Measurements from ENCODE around the gene ACADVL. TPM values are rescaled to one million over a fixed set of nuclear protein-coding genes. Genes with fewer than 3 reads are reported as not detected.
A peak's percentile ranks its signal among the peaks of the same experiment; 100 is the strongest.
"Not testable (repeated sequence)": the region's sequence is repeated elsewhere in the genome, so short reads cannot be mapped to it uniquely, and the experiment has no call there.

Gene ACADVL
- total RNA-seq, 1 donor: 191 TPM

DNA sequence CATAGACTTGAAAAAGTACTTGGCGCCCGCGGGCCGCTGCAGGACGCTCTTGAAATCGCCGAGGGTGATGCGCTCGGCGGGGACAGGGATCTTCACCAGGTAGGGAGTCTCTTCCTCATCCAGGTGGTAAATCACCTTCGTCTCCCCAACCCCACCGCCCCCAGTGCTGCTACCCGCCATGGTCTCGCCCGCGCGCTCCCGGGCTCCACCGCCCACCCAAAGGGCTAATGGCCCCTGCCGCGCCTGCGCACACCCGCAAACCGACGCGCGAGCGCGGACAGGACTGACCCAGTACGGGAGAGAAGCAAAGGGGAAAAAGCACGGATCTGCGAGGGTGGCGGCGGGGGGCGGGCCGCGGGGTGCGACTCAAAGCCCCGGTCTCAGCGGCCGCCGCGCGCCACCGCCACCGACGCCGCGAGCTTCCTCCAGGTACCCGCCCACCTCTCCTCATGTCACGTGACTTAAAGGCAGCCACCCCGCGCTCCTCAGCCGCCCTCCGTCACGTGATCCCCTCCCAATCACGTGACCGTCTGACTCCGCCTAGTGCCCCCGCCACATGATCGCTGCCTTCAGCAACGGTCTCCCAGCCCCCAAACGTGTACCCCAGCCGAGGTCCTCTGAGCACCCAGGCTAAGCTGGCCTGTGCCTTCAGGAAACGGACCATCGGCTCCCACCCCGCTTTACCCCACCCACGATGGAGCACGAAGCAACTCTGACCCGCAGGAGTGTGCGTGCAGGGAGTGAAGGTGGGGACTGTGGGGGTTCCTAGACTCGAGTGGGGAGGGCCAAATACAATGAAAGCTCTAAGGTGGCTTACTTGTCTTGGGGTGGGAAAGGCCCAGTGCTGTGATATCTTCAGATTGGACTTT, 14.6 kb downstream of the ACADVL start, which contains the start of gene DVL2:
Gene DVL2 (minus strand): TSS at position 435 of the 869 bp plus-strand sequence. CDS start 255 bp downstream, at position 180.
- peak; percentile 90 to 96 (median 95) for DNase-seq (ENCODE audit: low read depth in 2 of 3, low spot score in 2 of 3)

DNA sequence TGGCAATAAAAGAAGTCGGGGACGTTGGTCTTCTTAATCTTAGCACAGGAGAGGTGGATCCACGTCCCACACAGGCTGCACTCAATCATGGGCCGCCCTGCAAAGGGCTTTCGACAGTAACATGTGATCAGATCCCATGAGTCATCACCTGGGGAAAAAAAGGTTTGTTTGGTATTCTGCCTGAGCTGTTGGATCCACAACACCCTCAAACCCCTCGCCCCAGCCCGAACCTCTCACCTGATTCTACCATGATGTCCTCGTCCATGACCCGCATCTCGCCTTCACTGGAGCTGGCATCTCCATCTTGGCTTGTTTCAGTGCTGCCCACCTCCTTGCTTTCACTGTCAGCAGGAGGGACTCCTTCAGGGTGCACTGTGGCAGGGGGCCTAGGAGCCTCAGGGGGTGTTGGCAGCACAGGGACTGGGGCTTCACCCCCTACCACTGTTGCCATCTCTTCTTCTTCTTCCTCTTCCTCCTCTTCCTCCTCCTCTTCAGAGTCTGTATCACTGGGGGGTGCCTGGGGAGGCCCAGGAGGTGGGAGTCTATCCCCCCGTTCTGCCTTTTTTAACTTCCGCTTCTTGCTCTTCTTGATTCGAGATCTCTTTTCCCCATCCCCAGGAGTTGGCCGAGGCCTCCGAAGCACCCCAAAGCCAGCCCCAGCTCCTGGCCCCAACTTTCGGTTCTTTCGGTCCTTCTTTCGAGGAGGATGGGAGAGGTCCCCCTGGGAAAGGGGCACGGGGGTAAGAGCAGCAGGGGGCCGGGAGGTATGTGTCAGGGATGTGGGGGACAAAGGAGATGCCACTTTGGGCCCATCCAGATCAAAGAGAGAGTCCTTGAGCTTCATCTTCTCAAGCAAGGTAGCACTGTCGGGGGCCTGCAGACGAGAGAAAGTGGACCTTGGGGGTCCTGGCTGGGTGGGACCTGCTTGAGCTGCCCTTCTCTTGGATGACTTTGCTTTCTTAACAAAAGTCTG, 16.2 kb downstream of the ACADVL start:
- no peak for DNase-seq (ENCODE audit: low read depth in 2 of 3, low spot score in 2 of 3)

DNA sequence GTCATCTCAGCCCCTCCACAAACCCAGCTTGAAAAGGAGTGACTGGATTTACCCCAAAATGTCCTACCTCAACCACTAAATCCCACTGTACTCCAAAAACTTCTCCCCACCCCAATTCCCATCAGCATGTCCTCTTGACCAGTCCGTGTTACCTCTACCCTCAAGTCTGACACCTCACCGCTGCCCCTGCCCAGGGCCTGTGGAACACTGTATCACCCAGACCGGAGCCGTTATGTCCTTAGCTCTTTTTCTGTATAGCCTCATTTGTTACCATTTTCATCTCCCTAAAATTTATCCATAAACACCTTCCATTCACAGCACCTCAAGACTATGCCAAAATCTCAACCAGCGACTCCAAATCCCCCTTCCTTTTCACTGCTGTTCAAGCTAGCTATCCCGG, 17.1 kb downstream of the ACADVL start:
- DNase-seq (ENCODE audit: low read depth in 2 of 3, low spot score in 2 of 3): no peak

DNA sequence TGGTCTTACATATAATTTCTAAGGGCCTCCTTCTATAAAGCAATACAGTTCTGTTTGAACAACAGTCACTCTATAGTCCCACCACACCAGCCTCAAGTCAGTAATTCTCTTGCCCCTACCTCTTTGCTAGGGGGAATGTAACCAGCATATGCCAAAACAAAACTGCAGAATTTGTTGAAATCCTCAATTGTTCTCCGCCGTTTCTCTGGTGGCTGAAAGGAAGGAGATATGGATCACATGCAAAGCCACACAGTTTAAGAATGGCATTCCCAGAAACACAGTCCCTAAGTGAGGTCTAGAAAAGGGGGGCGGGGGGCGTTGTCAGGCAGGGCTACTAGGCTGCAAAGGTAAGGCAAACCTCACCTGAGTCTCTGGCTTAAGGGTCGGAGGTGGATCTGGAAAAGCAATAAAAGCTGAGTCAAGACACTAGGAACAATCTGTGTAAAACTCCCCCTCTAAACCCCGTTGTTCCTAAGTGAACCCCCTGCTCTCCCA, 17.6 kb downstream of the ACADVL start:
- no peak for DNase-seq (ENCODE audit: low read depth in 2 of 3, low spot score in 2 of 3)

DNA sequence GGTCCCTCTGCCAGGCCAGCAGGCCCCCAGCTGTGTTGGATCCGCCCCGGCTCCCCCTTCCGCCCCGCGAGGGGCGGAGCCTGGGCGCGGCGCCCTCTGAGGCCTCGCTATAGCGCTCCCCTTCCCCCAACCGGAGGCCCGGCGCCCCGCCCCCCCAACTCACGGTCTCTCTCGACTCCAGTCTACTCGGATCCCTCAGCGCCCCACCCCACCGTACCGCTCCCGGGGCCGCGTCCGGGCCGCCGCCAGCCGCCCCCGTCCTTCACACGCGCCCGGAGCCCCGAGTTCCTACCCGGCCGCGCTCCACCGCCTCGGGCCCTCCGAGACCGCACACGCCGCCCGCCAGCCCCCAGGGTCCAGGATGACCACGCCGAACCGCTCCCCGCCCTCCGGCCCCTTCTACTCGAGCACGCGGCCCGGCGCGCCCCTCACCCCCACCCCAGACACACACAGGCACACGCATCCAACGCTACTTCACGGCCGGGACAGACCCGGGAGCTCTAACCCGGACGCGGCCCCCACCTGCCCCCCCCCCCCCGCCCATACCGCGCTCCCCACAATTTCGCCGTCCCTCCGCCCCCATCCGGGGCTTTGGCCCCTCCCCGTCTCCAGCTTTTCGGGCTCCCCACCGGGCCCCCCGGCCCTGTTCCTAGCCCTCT, 18.2 kb downstream of the ACADVL start:
- peak in 2 of 3 donors; percentile 68 to 70 for DNase-seq (ENCODE audit: low read depth in 2 of 3, low spot score in 2 of 3)

DNA sequence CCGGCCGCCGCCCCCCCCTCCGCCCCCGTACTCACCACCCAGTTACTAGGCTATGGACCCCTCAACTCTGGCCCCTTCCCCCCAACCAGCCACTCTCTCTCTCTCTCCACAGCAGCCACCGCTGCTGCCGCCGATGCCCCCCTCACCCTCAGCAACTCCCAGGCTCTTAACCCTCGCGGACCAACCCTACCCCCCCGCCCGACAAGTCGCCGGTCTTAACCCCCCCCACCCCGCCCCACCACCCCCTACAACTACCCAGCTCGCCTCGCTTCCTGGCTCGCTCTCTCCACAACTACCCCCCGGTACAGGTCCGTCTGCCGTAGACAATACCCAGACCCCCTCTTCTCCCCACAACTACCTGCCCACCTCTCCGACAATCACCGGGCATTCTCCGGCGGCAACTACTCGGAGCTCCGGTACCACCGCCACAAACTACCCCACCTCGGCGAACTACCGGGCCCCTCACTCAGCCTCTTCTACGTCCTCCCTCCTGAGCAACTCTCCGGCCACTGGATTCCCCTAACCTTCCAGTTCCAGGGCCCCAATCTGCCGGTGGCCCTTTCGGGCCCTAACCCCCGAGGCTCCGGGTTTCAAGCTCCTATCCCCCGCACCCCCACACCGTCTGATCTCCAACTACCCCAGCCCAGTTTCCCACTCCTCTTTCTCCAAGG, 18.8 kb downstream of the ACADVL start:
- peak in 1 of 3 donors; percentile 36 for DNase-seq (ENCODE audit: low read depth in 2 of 3, low spot score in 2 of 3)

DNA sequence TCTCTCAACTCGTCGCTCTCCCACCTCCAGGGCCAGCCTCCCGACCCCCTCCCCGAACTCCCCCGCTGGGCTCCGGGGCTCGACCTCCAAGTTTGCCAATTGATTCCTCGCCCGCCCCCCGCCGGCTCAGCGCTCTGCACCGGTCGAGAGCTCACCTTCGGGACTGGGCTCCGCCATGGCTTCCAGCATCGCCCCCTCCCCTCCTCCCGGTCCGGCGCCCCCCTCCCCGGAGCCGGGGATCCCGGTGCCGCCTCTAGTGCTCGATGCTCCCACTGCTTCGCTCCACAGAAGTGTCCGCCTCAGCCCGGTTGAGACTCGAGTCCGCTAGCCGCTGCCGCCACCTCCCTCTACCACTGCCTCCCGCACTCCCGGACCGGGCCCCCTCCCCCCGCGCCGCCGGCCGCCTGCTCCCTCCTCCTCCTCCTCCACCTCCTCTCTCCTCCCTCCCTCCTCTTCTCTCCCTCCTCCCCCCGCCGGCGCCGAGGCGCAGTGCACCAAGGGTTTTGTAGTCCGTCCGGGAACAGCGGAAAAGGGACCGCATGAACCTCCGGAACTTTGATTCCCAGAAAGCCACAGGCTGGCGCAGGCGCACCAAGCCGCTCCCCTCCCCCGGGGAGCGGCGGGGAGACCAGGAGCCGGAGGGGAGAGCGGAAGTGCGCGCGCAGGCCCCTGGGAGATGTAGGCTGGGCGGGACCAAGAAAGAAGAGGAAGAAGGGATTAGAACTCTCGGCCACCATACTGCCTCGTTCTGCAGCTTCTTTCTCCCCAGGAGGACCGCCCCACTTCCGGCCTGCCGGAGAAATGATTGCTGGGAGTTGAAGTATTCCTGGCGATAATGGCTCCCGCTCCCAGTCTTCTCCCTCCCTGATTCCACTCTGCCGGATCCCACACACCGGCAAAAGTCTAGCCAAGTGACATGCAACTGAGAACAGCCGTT, 19.6 kb downstream of the ACADVL start, which contains the start of gene PHF23:
Gene PHF23 (minus strand): TSS at position 367 of the 937 bp plus-strand sequence. CDS start 178 bp downstream, at position 189.
- DNase-seq (ENCODE audit: low read depth in 2 of 3, low spot score in 2 of 3): peak; percentile 96 to 99 (median 99)

DNA sequence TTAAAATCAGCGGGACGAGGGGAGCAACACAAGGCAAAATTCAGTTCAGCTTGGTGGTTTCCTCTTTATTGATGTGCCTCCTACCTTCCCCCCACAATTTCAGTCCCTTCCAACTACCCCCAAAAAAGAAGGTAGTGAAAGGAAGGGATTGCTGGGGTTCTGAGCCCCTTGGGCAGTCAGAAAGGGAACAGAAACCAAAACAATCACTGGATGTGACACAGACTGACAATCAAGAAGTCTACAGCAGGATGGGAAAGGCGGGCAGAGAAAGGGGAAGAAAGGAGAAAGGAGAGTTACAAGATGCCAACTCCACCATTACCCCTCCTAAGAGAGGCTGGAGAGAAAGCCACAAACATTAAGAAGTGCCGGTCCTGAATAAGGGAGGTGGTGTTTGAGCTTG, 20.6 kb downstream of the ACADVL start:
- no peak for DNase-seq (ENCODE audit: low read depth in 2 of 3, low spot score in 2 of 3)

DNA sequence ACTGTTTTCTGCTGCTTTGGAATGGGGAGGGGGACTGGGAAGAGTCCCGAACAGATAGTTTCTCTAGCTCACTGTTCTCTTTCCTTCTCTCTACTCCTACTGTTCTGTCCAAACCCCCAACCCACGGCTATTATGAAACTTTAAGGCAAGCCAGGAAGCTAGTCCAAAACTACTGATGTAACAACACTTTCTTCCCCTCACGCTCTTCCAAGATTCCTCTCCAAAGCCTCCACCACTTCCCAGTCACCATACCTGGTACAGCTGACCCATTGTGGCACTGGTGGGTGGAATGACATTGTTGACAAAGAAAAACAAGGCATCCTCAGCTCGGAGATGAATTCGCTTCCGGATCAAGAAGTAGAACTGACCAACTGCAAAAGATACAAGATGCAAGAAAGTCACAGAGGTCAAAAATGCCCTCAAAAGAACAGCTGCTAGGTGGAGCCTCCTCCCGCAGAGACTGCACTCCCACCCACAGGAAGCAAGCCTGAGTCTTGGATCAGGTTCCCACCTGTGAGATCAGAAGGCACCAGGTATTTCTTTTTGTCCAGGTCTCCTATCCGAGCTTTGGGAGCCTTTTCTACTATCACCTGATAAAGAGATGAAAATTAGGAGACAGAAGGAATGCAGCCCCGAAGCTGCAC, 21.5 kb downstream of the ACADVL start:
- no peak for DNase-seq (ENCODE audit: low read depth in 2 of 3, low spot score in 2 of 3)

DNA sequence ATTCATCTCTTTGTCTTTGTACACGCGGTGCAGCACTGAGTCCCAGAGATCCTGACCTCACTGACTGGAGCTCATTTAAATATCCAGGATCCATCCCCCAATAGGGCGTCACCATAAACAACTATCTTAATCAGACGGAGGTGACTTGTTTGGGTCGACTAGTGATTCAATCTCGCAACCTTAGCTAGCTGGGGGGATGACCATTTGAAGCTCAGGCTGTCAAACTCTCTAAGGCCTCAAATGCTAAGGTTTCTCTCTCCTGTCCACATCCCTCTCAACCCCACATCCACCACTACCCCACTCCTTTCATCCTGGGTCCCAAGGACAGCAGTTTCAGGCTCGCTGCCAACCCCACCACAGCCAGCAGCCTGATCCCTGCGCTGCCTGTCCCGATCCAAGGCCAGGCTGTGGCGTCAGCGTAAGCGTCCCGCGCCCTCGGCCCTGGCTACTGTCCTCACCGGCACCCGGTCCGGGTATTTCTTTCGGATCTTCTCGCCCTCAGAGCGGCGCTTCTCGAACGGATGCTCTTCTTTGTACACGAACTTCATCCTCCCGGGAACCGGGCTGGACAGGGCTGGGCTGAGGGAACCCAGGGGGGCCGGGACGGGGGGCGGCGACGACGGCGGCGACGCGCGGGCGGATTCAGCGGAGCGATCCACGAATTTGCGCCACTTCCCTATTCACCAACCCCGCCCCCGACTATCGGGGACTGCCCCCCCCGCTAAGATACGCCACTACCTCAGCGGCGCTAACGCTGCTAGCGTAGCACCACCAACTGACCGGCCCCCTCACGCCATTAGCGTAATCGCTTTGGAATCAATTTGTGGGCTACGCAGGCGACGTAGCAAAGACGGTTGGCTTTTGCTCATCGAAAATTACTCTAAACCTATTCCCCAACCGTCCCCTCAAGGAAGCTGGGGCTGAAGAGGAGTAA, 22.3 kb downstream of the ACADVL start, which contains the start of gene GABARAP:
Gene GABARAP (minus strand): TSS at position 667 of the 934 bp plus-strand sequence. CDS start 119 bp downstream, at position 548.
- peak in 2 of 3 donors; percentile 91 to 94 for DNase-seq (ENCODE audit: low read depth in 2 of 3, low spot score in 2 of 3)

DNA sequence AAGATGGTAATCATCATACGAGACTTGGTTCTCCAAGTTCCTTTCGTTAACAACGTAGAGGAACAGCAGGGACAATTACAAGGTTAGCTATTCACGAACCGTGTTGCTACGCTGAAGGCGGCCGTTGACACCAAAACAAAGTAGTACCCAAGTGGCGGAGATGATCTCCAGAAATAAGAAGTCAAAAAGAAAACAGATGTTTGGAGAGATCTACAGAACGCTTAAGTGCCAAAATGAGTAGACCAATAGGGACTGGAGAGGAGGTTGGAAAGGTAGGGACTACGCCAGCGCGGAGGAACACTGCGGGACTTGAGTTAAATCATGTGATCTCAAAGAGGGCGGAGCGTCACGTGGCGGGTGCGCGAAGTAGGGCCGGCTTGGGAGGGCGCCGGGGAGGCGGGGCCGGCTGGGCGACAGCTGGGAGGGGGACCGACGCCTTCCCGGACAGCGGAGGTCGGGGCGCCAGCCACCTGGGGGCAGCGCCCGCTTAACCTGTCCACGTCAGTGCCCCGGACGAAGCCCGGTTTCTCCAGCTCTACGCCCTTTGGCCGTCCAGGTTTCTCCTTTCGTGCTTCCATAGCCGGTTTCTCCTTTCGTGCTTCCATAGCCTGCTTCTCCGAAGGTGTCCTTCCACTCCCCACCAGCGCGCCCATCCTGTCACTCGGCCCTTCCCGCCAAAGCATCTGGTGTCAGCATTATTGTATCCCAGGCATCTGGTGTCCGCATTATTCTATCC, 23.1 kb downstream of the ACADVL start:
- peak; percentile 95 to 97 (median 96) for DNase-seq (ENCODE audit: low read depth in 2 of 3, low spot score in 2 of 3)

DNA sequence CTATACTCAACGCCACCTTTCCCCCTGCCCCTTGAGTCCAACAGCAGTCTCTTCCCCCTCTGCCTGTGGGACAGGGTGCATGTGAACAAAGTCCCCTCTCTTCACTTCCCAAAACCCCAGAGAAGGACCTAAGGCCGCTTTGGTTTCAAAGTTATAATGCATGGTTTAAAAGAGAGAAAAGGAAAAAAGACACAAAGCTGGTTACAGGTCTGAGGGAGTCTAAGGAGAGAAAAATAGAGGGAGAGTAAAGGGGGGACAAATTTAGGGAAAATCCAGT, 23.7 kb downstream of the ACADVL start:
- no peak for DNase-seq (ENCODE audit: low read depth in 2 of 3, low spot score in 2 of 3)

DNA sequence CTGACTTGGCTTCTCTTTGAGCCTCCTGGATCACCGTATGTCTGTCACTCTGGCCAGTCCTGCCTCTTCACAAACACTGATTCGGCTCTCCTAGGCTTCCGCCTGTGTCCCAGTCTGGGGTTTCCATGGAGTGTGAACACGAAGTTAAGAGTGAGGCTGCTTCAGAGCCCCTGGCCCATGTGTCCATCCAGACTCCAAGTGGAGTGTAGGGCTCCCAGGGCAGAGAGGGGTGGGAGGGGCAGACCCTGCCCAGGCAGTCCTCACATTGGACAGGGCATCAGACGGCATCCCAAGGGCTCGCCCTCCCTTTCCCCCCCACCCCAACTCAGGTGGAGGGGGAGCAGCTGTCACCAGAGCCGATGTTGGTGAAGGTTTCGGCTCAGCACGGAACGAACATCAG, 24.1 kb downstream of the ACADVL start:
- not testable (repeated sequence) for DNase-seq (ENCODE audit: low read depth in 2 of 3, low spot score in 2 of 3)

DNA sequence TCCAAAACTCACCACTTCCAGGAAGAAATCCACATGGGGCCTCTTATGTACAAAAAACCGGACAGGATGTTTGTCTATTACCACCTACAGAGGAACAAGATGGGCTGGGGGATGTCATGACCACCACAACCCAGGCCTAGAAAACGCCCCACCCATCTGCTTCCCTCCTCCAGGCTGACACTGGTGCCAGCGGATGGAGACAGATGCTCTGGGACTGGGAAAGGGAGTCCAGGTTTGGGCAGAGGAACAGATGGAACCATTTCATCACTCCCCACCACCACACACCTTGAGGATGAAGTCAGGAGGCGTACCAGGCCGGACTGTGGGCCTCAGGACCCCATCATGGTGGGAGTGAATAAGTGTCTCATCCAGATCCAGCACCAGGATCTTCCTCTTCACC, 27.0 kb downstream of the ACADVL start:
- DNase-seq (ENCODE audit: low read depth in 2 of 3, low spot score in 2 of 3): no peak

DNA sequence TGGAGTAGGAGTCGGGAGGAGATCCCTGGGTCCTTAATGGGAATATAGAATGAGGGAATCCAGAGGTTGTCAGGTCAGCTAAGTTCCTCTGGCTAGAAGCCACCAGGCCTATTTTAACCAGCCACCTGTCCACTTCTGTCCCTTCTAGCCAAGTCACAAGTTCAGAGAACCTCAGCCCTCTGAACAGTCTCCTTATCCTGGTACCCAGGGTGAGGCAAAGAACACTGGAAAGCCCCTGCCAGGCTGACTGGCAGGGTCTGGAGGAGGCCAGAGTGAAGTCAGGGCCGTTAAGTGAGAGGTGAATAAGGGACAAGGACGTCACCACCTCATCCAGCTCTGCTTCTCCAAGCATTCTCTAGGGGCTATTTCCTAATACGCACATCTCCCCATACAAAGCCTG, 29.1 kb downstream of the ACADVL start:
- no peak for DNase-seq (ENCODE audit: low read depth in 2 of 3, low spot score in 2 of 3)

DNA sequence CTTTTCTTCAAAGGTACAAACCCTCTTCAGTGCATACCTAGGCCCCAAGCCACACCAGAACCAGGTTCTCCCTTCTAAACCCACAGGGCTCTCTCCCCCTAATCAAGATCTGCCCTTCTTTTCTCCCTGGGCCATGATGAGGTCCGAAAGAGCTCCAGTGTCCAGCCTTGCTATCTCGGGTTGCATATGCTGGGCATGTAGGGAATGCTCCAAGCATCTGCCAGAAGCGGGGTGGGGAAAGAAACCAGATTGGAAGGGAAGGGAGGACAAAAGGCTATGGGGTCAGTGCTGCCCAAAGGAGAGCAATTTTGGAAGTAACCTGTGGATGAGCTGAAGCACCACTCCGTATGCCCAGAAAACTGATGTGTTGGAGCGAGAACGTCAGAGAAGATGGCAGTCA, 29.5 kb downstream of the ACADVL start:
- DNase-seq (ENCODE audit: low read depth in 2 of 3, low spot score in 2 of 3): no peak

DNA sequence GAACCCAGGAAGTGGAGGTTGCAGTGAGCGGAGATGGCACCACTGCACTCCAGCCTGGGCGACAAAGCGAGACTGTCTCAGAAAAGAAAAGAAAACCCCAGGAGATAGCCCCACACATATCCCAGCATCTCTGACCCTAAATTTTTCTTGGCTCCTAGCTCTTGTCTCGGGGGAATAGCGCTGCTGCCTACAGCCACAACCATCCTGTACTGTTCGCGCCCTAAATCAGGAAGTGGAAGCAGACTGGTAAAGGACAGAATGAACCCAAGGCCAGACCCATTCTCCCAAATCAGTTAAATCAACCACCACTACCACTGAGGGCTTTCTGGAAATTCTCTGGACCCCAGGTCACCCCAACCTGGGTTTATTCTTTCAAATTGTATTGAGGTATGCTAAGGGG, 30.1 kb downstream of the ACADVL start:
- DNase-seq (ENCODE audit: low read depth in 2 of 3, low spot score in 2 of 3): no peak

Data from hematopoietic multipotent progenitor cell (in vitro differentiated cells).